ENCODE measurements around the gene DNPH1. TPM values are rescaled to one million over a fixed set of nuclear protein-coding genes. Genes with fewer than 3 reads are reported as not detected.

DNPH1 gene
- total RNA-seq, 2 donors from 2014 or later: 94.2 to 119 TPM

DNA sequence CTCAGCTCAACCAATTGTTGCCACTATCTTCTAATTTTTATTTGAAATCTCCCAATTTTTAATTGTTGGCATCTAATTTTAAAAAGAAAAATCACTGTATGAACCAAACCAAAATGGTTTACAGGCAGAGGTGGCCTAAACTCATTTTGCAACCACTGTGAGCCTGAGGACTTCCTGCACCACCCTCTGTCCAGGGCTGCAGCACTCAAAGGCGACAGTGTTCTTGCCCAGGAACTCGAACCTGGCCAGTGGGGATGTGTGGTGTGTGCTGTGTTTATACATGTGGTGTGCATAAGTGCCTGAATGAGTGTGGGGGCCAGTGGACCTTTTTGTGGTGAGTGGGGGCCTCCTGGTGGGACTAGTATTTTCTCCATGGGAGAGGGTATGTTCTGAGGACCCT, 44.4 kb upstream of the DNPH1 start:
- H3K4me3 ChIP-seq: no peak overlapping the region
- TF ChIP-seq POLR2A (IDR thresholded peaks at IDR 0.05): no peak
- TF ChIP-seq CTCF (IDR thresholded peaks at IDR 0.05): no peak
- DNase-seq: no peak
- H3K9me3 ChIP-seq: no peaks in the 10 kb centered on the region
- H3K36me3 ChIP-seq (replicated peaks in 1 of 2; ENCODE audit: insufficient read depth in 1 of 2, low read depth in 2 of 2): no peaks in the 10 kb centered on the region
- WGBS, 2 donors: 62 to 69% methylated on average over 2 of the region's 2 CpGs
- intact Hi-C loops (cut with DNase I): no loop called here
- no peak overlapping the region for H3K27ac ChIP-seq
- peaks cover 28% of the 10 kb centered on the region for H3K4me1 ChIP-seq
- H3K27me3 ChIP-seq: no peaks in the 10 kb centered on the region
- ATAC-seq: no peak

DNA sequence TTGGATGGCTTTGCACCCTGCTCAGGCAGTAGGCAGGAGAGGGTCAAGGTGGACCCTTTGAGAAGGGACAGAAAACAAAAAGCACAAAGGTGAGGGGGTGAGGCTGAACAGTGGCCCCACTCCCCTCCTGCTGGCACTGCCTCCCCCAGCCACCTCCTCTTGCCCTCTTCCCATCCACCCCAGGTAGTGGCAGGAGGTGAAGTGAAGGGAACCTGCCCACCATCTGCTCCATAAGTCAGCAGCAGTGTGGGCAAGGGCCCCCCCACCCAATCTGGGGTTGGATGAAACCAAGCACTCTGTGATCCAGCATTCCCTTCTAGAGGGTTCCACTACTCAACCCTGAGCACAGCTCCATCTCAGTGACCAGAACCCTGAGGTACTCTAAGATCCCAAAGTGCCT, 42.7 kb upstream of the DNPH1 start:
- H3K27me3 ChIP-seq: no peaks in the 10 kb centered on the region
- no peak for ATAC-seq
- intact Hi-C loops (cut with DNase I): no loop called here
- H3K27ac ChIP-seq: no peak overlapping the region
- H3K9me3 ChIP-seq: no peaks in the 10 kb centered on the region
- no peaks in the 10 kb centered on the region for H3K36me3 ChIP-seq (replicated peaks in 1 of 2; ENCODE audit: insufficient read depth in 1 of 2, low read depth in 2 of 2)
- no peak for TF ChIP-seq CTCF (IDR thresholded peaks at IDR 0.05)
- TF ChIP-seq POLR2A (IDR thresholded peaks at IDR 0.05): no peak
- H3K4me3 ChIP-seq: no peak overlapping the region
- no peak for DNase-seq
- H3K4me1 ChIP-seq: peaks cover 45% of the 10 kb centered on the region

- H3K9me3 ChIP-seq: no peaks in the 10 kb centered on the region
- no peaks in the 10 kb centered on the region for H3K36me3 ChIP-seq (replicated peaks in 1 of 2; ENCODE audit: insufficient read depth in 1 of 2, low read depth in 2 of 2)
- TF ChIP-seq POLR2A (IDR thresholded peaks at IDR 0.05) (no peak), CTCF (IDR thresholded peaks at IDR 0.05) (no peak)
- H3K4me1 ChIP-seq: peaks cover 45% of the 10 kb centered on the region
- H3K4me3 ChIP-seq: no peak overlapping the region
- intact Hi-C loops (cut with DNase I): no loop called here
- WGBS, 2 donors: 83 to 92% methylated on average over 8 of the region's 8 CpGs
- H3K27ac ChIP-seq: peak overlapping the region in 1 of 4 donors; percentile 61
- no peaks in the 10 kb centered on the region for H3K27me3 ChIP-seq
- DNase-seq: no peak
- no peak for ATAC-seq
Measured at GRCh38 chr6:43271103-43271815, 42.0 kb upstream of the DNPH1 start.

DNA sequence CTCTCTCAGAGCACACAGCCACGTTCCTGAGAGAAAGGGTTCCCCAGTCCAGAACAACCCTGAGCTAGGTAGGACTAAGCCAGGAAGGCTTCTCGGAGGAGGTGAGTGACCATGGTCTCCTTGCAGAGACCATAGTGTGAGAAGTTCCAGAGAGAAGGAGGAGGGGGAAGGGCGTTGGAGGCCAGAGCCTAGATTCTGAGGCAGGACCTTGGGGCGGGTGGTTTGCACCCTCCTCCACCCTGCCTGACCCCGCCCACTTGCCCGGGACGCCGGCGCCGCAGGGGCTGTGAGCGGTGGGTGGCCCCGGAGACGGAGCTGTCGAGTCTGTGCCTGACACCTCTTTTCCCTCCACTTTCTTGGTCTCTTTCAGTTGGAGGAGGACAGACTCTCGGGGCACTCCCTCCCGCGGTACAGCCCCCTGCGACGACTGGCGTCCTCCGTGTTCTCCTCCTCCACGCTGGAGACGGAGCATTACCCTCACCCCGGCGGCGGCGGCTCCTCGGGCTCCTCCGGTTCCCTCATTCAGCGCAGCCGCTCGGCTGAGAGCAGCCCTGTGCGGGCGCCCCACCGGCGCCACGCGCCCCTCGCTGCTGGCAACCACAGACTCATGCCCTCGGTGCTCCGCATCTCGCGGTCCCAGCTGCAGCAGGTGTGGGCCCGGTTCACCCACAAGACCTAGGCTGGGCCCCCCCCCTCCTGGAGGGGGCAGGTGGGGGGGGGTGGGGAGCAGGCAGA, 40.2 kb upstream of the DNPH1 start:
- H3K36me3 ChIP-seq (replicated peaks in 1 of 2; ENCODE audit: insufficient read depth in 1 of 2, low read depth in 2 of 2): no peaks in the 10 kb centered on the region
- no peak overlapping the region for H3K4me3 ChIP-seq
- TF ChIP-seq POLR2A (IDR thresholded peaks at IDR 0.05) (peak in 1 of 3 donors; percentile 21), CTCF (IDR thresholded peaks at IDR 0.05) (no peak)
- peak; percentile 45 for ATAC-seq
- peaks cover 38% of the 10 kb centered on the region for H3K4me1 ChIP-seq
- peak; percentile 43 to 67 (median 52) for DNase-seq
- H3K9me3 ChIP-seq: no peaks in the 10 kb centered on the region
- 3% methylated on average over 25 to 35 of the region's 44 CpGs for WGBS, 2 donors
- peak overlapping the region in 2 of 4 donors; percentile 29 to 61 for H3K27ac ChIP-seq
- intact Hi-C loops (cut with DNase I): no loop called here
- no peaks in the 10 kb centered on the region for H3K27me3 ChIP-seq

All from body of pancreas (tissue), 4 donors.